H1 (cell line): ENCODE data around the gene AGAP1. TPM values are rescaled to one million over a fixed set of nuclear protein-coding genes. Genes with fewer than 3 reads are reported as not detected.

Experiments
- CTCF ChIA-PET: fragments of 300-600 bp; sonication (Branson Sonifier 250); formaldehyde crosslinking; loops from one replicate; lab custom pipeline; 2021; ENCODE audit not compliant: partially characterized antibody; lab: Charles Lee
- POLR2A ChIA-PET: fragments of 300-600 bp; sonication (Branson Sonifier 250); formaldehyde crosslinking; loops from one replicate; lab custom pipeline; 2021; ENCODE audit warnings: inconsistent platforms; ENCODE audit not compliant: partially characterized antibody; lab: Charles Lee
- DNase-seq, 2 experiments: peaks; one replicate each; pipeline versions ENCODE4 v3.0.0 to v3.0.0-alpha.2; 2010 to 2022; ENCODE audit warnings: low spot score in 2 of 2, low read depth in 1 of 2, mixed read lengths in 1 of 2
- FAIRE-seq: peaks from 2 replicates; lab custom pipeline; 2011; peaks lifted over from hg19 to GRCh38; lab: Jason Lieb, UNC
- H2AFZ ChIP-seq: 2 replicates; pipeline ENCODE4 v1.8.1; 2012; ENCODE audit warnings: low read length, inconsistent platforms
- H2AK5ac ChIP-seq: 2 replicates; pipeline ENCODE4 v1.6.1; 2013; ENCODE audit warnings: low read depth, low read length
- H2BK120ac ChIP-seq: replicated peaks from 2 replicates; pipeline ENCODE3; 2013; ENCODE audit warnings: low read depth, low read length, inconsistent platforms
- H2BK12ac ChIP-seq: 2 replicates; pipeline ENCODE4 v1.6.1; 2013; ENCODE audit warnings: low read depth, low read length
- H2BK15ac ChIP-seq: 2 replicates; pipeline ENCODE4 v1.6.1; 2013; ENCODE audit warnings: low read length
- H2BK20ac ChIP-seq: 2 replicates; pipeline ENCODE4 v1.6.1; 2013; ENCODE audit warnings: low read length
- H2BK5ac ChIP-seq: 2 replicates; pipeline ENCODE4 v1.6.1; 2013; ENCODE audit warnings: low read depth, low read length
- H3K14ac ChIP-seq: 2 replicates; pipeline ENCODE4 v1.6.1; 2013; ENCODE audit warnings: inconsistent platforms; ENCODE audit not compliant: insufficient read length
- H3K18ac ChIP-seq: 2 replicates; pipeline ENCODE4 v1.6.1; 2013; ENCODE audit warnings: low read length; ENCODE audit errors: extremely low read depth
- H3K23ac ChIP-seq: 2 replicates; pipeline ENCODE4 v1.6.1; 2013; ENCODE audit warnings: inconsistent platforms; ENCODE audit not compliant: insufficient read length
- H3K23me2 ChIP-seq: 2 replicates; pipeline ENCODE4 v1.6.1; 2013; ENCODE audit warnings: low read depth, low read length
- H3K27ac ChIP-seq: 2 replicates; pipeline ENCODE4 v1.6.1; 2011; ENCODE audit warnings: low read depth, low read length, inconsistent platforms
- H3K27me3 ChIP-seq, 4 experiments: replicated peaks in 1 of 4; 1 replicate in 1 of 4; 2 replicates in 3 of 4; pipeline versions ENCODE4 v1.6.1 to v1.8.1; 2011 to 2013; ENCODE audit warnings: low read length in 3 of 4, mild to moderate bottlenecking in 3 of 4, inconsistent platforms in 2 of 4, mixed read lengths in 2 of 4, moderate library complexity in 1 of 4; ENCODE audit not compliant: control insufficient read depth in 3 of 4, insufficient read depth in 3 of 4; ENCODE audit errors: extremely low read depth in 1 of 4
- H3K36me3 ChIP-seq, 4 experiments: 2 replicates each; pipeline versions ENCODE4 v1.6.1 to v1.8.1; 2011 to 2013; ENCODE audit warnings: mild to moderate bottlenecking in 4 of 4, low read length in 3 of 4, moderate library complexity in 2 of 4, control low read depth in 1 of 4, inconsistent platforms in 1 of 4; ENCODE audit not compliant: insufficient read depth in 4 of 4, control insufficient read depth in 2 of 4
- H3K4ac ChIP-seq: replicated peaks from 2 replicates; pipeline ENCODE3; 2013; ENCODE audit warnings: low read length, low read depth, mixed read lengths, inconsistent platforms; ENCODE audit not compliant: insufficient read length
- H3K4me1 ChIP-seq, 4 experiments: replicated peaks in 1 of 4; 1 replicate in 1 of 4; 2 replicates in 3 of 4; pipeline versions ENCODE4 v1.6.1 to v1.8.1; 2011 to 2013; ENCODE audit warnings: low read length in 3 of 4, inconsistent platforms in 2 of 4, mixed read lengths in 1 of 4; ENCODE audit not compliant: insufficient read depth in 4 of 4, control insufficient read depth in 3 of 4
- H3K4me2 ChIP-seq, 2 experiments: 2 replicates each; pipeline versions ENCODE4 v1.6.1 to v1.8.1; 2011 to 2013; ENCODE audit warnings: low read depth in 2 of 2, low read length in 2 of 2, control low read depth in 1 of 2, inconsistent platforms in 1 of 2, mild to moderate bottlenecking in 1 of 2; ENCODE audit not compliant: insufficient read depth in 1 of 2
- H3K4me3 ChIP-seq, 4 experiments: fragments of 200-600, 300-600 bp in 1 of 4; sonication (generic), shearing (Covaris generic), sonication (Bioruptor Twin) in 1 of 4; 2 replicates each; pipeline versions ENCODE4 v1.5.1 to v1.8.1; 2011 to 2016; ENCODE audit warnings: low read length in 4 of 4, low read depth in 3 of 4, control low read depth in 2 of 4, inconsistent platforms in 2 of 4, mild to moderate bottlenecking in 2 of 4, mixed read lengths in 1 of 4, moderate library complexity in 1 of 4; ENCODE audit not compliant: insufficient read depth in 2 of 4; ENCODE audit errors: extremely low read depth in 1 of 4
- H3K56ac ChIP-seq: replicated peaks from 2 replicates; pipeline ENCODE3; 2013; ENCODE audit warnings: low read depth, mild to moderate bottlenecking, mixed read lengths, low read length, inconsistent platforms; ENCODE audit not compliant: insufficient read length
- H3K79me1 ChIP-seq: 2 replicates; pipeline ENCODE4 v1.6.1; 2013; ENCODE audit warnings: low read depth, low read length, control low read depth
- H3K79me2 ChIP-seq, 2 experiments: 2 replicates each; pipeline versions ENCODE4 v1.6.1 to v1.8.1; 2012 to 2013; ENCODE audit warnings: low read length in 2 of 2, mild to moderate bottlenecking in 2 of 2, inconsistent platforms in 1 of 2; ENCODE audit not compliant: insufficient read depth in 2 of 2, control insufficient read depth in 1 of 2
- H3K9ac ChIP-seq, 4 experiments: replicated peaks in 1 of 4; 1 replicate in 1 of 4; 2 replicates in 3 of 4; pipeline versions ENCODE4 v1.6.1 to v1.8.1; 2011 to 2013; ENCODE audit warnings: low read depth in 3 of 4, low read length in 3 of 4, control low read depth in 2 of 4, mild to moderate bottlenecking in 2 of 4, moderate library complexity in 2 of 4, inconsistent platforms in 1 of 4; ENCODE audit errors: extremely low read depth in 1 of 4
- H3K9me3 ChIP-seq, 2 experiments: 2 replicates each; pipeline versions ENCODE4 v1.6.1 to v1.8.1; 2012 to 2013; ENCODE audit warnings: mild to moderate bottlenecking in 2 of 2, moderate library complexity in 2 of 2, control low read depth in 1 of 2, inconsistent platforms in 1 of 2, low read depth in 1 of 2, low read length in 1 of 2, mixed read lengths in 1 of 2; ENCODE audit not compliant: insufficient read depth in 2 of 2
- H4K20me1 ChIP-seq, 2 experiments: replicated peaks in 1 of 2; 2 replicates each; pipeline versions ENCODE3 to v1.8.1; 2011 to 2013; ENCODE audit warnings: inconsistent platforms in 2 of 2, low read length in 2 of 2, mild to moderate bottlenecking in 1 of 2; ENCODE audit not compliant: insufficient read depth in 2 of 2, control insufficient read depth in 1 of 2
- H4K5ac ChIP-seq: 2 replicates; pipeline ENCODE4 v1.6.1; 2013; ENCODE audit warnings: low read length, low read depth, mixed read lengths, inconsistent platforms; ENCODE audit not compliant: insufficient read length
- H4K8ac ChIP-seq: 2 replicates; pipeline ENCODE4 v1.8.0; 2013; ENCODE audit warnings: mild to moderate bottlenecking, moderate library complexity, low read length, inconsistent platforms; ENCODE audit not compliant: insufficient read depth; ENCODE audit errors: extremely low read depth
- H4K91ac ChIP-seq: replicated peaks from 2 replicates; pipeline ENCODE3; 2013; ENCODE audit warnings: low read length, mixed read lengths, inconsistent platforms; ENCODE audit not compliant: insufficient read length
- BACH1 ChIP-seq: IDR thresholded peaks from 2 replicates; pipeline ENCODE4 v1.6.1; 2012; ENCODE audit warnings: low read length, improper control_type of control experiment
- CEBPB ChIP-seq: IDR thresholded peaks from 2 replicates; pipeline ENCODE4 v1.6.1; 2012; ENCODE audit warnings: low read depth, low read length
- CHD2 ChIP-seq: IDR thresholded peaks from 2 replicates; pipeline ENCODE4 v1.6.1; 2012; ENCODE audit warnings: low read length, improper control_type of control experiment
- E2F6 ChIP-seq: IDR thresholded peaks from 2 replicates; pipeline ENCODE4 v1.6.1; 2012; ENCODE audit warnings: inconsistent platforms
- JUND ChIP-seq: IDR thresholded peaks from 2 replicates; pipeline ENCODE4 v1.6.1; 2011; ENCODE audit warnings: mild to moderate bottlenecking, improper control_type of control experiment, low read length
- KDM4A ChIP-seq: IDR thresholded peaks from one replicate; pipeline ENCODE4 v1.7.1; 2012; ENCODE audit warnings: low read depth, mild to moderate bottlenecking, moderate library complexity, low read length, inconsistent platforms; ENCODE audit not compliant: severe bottlenecking
- MAFK ChIP-seq: IDR thresholded peaks from 2 replicates; pipeline ENCODE4 v1.6.1; 2012; ENCODE audit warnings: low read depth, mild to moderate bottlenecking, improper control_type of control experiment, low read length
- NRF1 ChIP-seq: IDR thresholded peaks from 2 replicates; pipeline ENCODE4 v1.6.1; 2011; ENCODE audit warnings: mild to moderate bottlenecking, low read depth, low read length, improper control_type of control experiment
- RAD21 ChIP-seq, 2 experiments: IDR thresholded peaks in 1 of 2; conservative IDR thresholded peaks in 1 of 2; 2 replicates each; pipeline ENCODE4 v1.6.1; 2011; ENCODE audit warnings: low read depth in 2 of 2, low read length in 2 of 2, improper control_type of control experiment in 1 of 2, inconsistent platforms in 1 of 2, mild to moderate bottlenecking in 1 of 2, moderate library complexity in 1 of 2
- SIX5 ChIP-seq: IDR thresholded peaks from 2 replicates; pipeline ENCODE4 v1.6.1; 2011; ENCODE audit warnings: mild to moderate bottlenecking, low read depth, low read length
- SUZ12 ChIP-seq: fragments of 200-600 bp; sonication (generic); IDR thresholded peaks from 2 replicates; pipeline ENCODE4 v1.6.1; 2012; ENCODE audit warnings: mild to moderate bottlenecking, inconsistent platforms, low read length, moderate library complexity, mixed read lengths
- TAF1 ChIP-seq: IDR thresholded peaks from 2 replicates; pipeline ENCODE4 v1.6.1; 2011; ENCODE audit warnings: mild to moderate bottlenecking, low read depth, low read length
- WGBS, 2 experiments: shearing (Covaris generic) in 1 of 2; methylation state at CpG; one replicate each; pipeline versions ENCODE4 v1.1.6 to v1.1.7; 2013 to 2015; ENCODE audit warnings: low lambda C conversion rate in 2 of 2, mixed read lengths in 2 of 2, inconsistent platforms in 1 of 2, low coverage in 1 of 2, missing lambda C conversion rate in 1 of 2; ENCODE audit not compliant: insufficient replicate concordance in 2 of 2, insufficient coverage in 1 of 2, insufficient read length in 1 of 2; ENCODE audit errors: extremely low coverage in 1 of 2, missing lambda C conversion rate in 1 of 2; 5-methylcytosine and 5-hydroxymethylcytosine counted together
- polyA plus RNA-seq, 7 experiments: library from polyadenylated mRNA; depleted of rRNA in 3 of 7; stranded (reverse) in 5 of 7; unstranded in 2 of 7; fragments of >200 nt in 5 of 7; fragments of 200-250 nt in 2 of 7; gene quantifications; 1 replicate in 5 of 7; 2 replicates in 1 of 7; 4 replicates in 1 of 7; pipeline versions ENCODE4 v1.2.1 to v1.2.3, GENCODE V29; 2011 to 2013; ENCODE audit warnings: missing spikeins in 2 of 7, mixed read lengths in 2 of 7
- total RNA-seq: library from RNA; stranded (reverse); fragmentation: NEBNext Ultra II Directional; extraction: Animal tissue kit (Norgen Biotek cat#: 25700); gene quantifications from 2 replicates; pipeline ENCODE4 v1.2.1, GENCODE V29; 2021

Gene AGAP1
- total and polyA plus RNA-seq, 2 of the 8 experiments (the other 6 are each of a cell fraction or from before 2014, with no cell fraction given): 18.1 to 39.4 TPM

GRCh38 chr2:235494716-235495372, 1.0 kb downstream of the AGAP1 start:
- Histone ChIP-seq H3K27me3 (peaks cover 0 to 11% (median 7%) of the 10 kb centered on the region in 4 experiments; a peak in 5 of 7 replicates), H3K23me2 (peaks cover 16% of the 10 kb centered on the region; the same call in 1 of the 2 replicates), H2BK20ac (no peak overlapping the region), H2AFZ (no peak overlapping the region), H2BK5ac (no peak overlapping the region), H3K4me1 (peaks cover 4 to 31% (median 17%) of the 10 kb centered on the region in 4 experiments), H4K20me1 (peaks cover 22 to 34% of the 10 kb centered on the region in 2 experiments), H3K36me3 (no peaks in the 10 kb centered on the region), H3K4me3 (peak overlapping the region; percentile 52 to 78 (median 67)), H3K79me2 (peaks cover 5 to 50% of the 10 kb centered on the region in 2 experiments; a peak in 3 of 4 replicates), H3K9me3 (no peaks in the 10 kb centered on the region), H3K4ac (no peak overlapping the region), H4K8ac (peak overlapping the region; percentile 51; the same call in 1 of the 2 replicates), H3K9ac (peak overlapping the region in 3 of 4 experiments; percentile 15 to 92 (median 75); a peak in 4 of 7 replicates), H2BK12ac (no peak overlapping the region), H2BK120ac (no peak overlapping the region), H3K4me2 (peak overlapping the region; percentile 91 to 99), H3K18ac (peak overlapping the region; percentile 60), H3K56ac (no peak overlapping the region), H2BK15ac (no peak overlapping the region), H3K79me1 (peaks cover 23% of the 10 kb centered on the region), H4K5ac (no peak overlapping the region), H3K23ac (no peak overlapping the region), H3K14ac (peak overlapping the region; percentile 8), H3K27ac (no peak overlapping the region), H2AK5ac (no peak overlapping the region), H4K91ac (no peak overlapping the region)
- WGBS, 2 experiments: 1% methylated on average over 63 of the region's 72 CpGs; no CpG with 5 or more reads in 1 of the 2 experiments
- no peak for FAIRE-seq
- POLR2A ChIA-PET: interaction anchor here (1.2 kb wide), 1 partner anchor 77 kb away, joined by 3 read pairs; no protein-coding TSS in a partner anchor
- CTCF ChIA-PET: interaction anchor here (0.5 kb wide), 1 partner anchor 177 kb away, joined by 3 read pairs; no protein-coding TSS in a partner anchor
- DNase-seq: peak in 1 of 2 experiments; percentile 67
- TF ChIP-seq CEBPB (no peak), JUND (no peak), SUZ12 (peak; percentile 25; the same call in 1 of the 2 replicates), CHD2 (no peak), E2F6 (peak; percentile 17), MAFK (no peak), TAF1 (no peak), BACH1 (no peak), NRF1 (no peak), KDM4A (peak; percentile 73), SIX5 (no peak), RAD21 (IDR thresholded peaks at IDR 0.05 in 1 of 2, conservative IDR thresholded peaks at IDR 0.05 in 1 of 2; ENCODE audit: low read depth in 2 of 2, low read length in 2 of 2) (0 out of 4 replicates have a peak, but pooled peaks have one; percentile 1 to 2)
